ENCODE data around the gene RER1. TPM values are rescaled to one million over a fixed set of nuclear protein-coding genes. Genes with fewer than 3 reads are reported as not detected.

RER1 gene
- total RNA-seq, 1 experiment from 2014 or later: 155 TPM

GRCh38 chr1:2446394-2446793, 54.8 kb downstream of the RER1 start:
- Histone ChIP-seq H3K79me2 (ENCODE audit: insufficient read depth, low read length) (no peaks in the 10 kb centered on the region), H3K27me3 (ENCODE audit: insufficient read depth, low read length) (no peaks in the 10 kb centered on the region), H3K4me3 (replicated peaks in 1 of 2; ENCODE audit: low read depth in 1 of 2, low read length in 2 of 2) (no peak overlapping the region), H3K4me2 (ENCODE audit: low read length) (no peak overlapping the region), H3K9me2 (ENCODE audit: insufficient read depth) (no peaks in the 10 kb centered on the region), H3K9ac (ENCODE audit: low read length) (no peak overlapping the region), H3K4me1 (ENCODE audit: control insufficient read depth in 1 of 2, insufficient read depth in 2 of 2, low read length in 2 of 2) (peaks cover 0 to under 1% of the 10 kb centered on the region in 2 experiments; a peak in 1 of 4 replicates), H4K20me1 (ENCODE audit: insufficient read depth) (no peaks in the 10 kb centered on the region), H3K36me3 (ENCODE audit: control insufficient read depth in 1 of 2, insufficient read depth in 2 of 2, low read length in 2 of 2) (no peaks in the 10 kb centered on the region), H3K9me3 (ENCODE audit: control insufficient read depth in 1 of 2, insufficient read depth in 1 of 2, low read depth in 1 of 2, low read length in 2 of 2) (no peaks in the 10 kb centered on the region), H3K27ac (ENCODE audit: low read depth, low read length) (no peak overlapping the region), H2AFZ (ENCODE audit: low read depth, low read length, poor library complexity, severe bottlenecking) (no peak overlapping the region)
- no peak for TF ChIP-seq POLR2A (IDR thresholded peaks at IDR 0.05; ENCODE audit: borderline replicate concordance, extremely low read depth, insufficient read depth, insufficient read length)
- TF ChIP-seq POLR2AphosphoS5 (IDR thresholded peaks at IDR 0.05; ENCODE audit: low read depth, low read length): no peak
- TF ChIP-seq JUND (IDR thresholded peaks at IDR 0.05): no peak
- no peak for TF ChIP-seq SIN3A (IDR thresholded peaks at IDR 0.05; ENCODE audit: low read depth)
- TF ChIP-seq ZFX (IDR thresholded peaks at IDR 0.05): no peak
- no peak for TF ChIP-seq CBX3 (IDR thresholded peaks at IDR 0.05; ENCODE audit: low read depth)
- no peak for TF ChIP-seq SP1 (IDR thresholded peaks at IDR 0.05; ENCODE audit: low read depth)
- no peak for TF ChIP-seq YY1 (IDR thresholded peaks at IDR 0.05; ENCODE audit: extremely low read depth, insufficient replicate concordance, low read depth, low read length)
- no peak for TF ChIP-seq CEBPB (IDR thresholded peaks at IDR 0.05; ENCODE audit: low read depth)
- no peak for TF ChIP-seq SRF (IDR thresholded peaks at IDR 0.05; ENCODE audit: low read depth)
- no peak for TF ChIP-seq EZH2phosphoT487 (IDR thresholded peaks at IDR 0.05; ENCODE audit: borderline replicate concordance)
- no peak for TF ChIP-seq ZBTB33 (IDR thresholded peaks at IDR 0.05; ENCODE audit: extremely low read depth, insufficient replicate concordance, low read length)
- no peak for TF ChIP-seq TCF7L2 (IDR thresholded peaks at IDR 0.05; ENCODE audit: borderline replicate concordance, extremely low read depth, insufficient read depth, insufficient read length)
- TF ChIP-seq EZH2 (IDR thresholded peaks at IDR 0.05): no peak
- ATAC-seq: no peak
- intact Hi-C loops (cut with micrococcal nuclease): no loop called here
- ChIA-PET POLR2A (no interaction called here), CTCF (no interaction called here), RAD21 (ENCODE audit: low non-redundant PET in 1 of 2, low total read pairs in 2 of 2, uncharacterized antibody in 2 of 2, unreplicated experiment in 2 of 2) (no interaction called here)
- no peak for DNase-seq (ENCODE audit: low read depth, low spot score)
- BruUV-seq (replicated peaks): no TSS peak
